HT-29 (cell line): ENCODE measurements around the gene C16orf92. TPM values are rescaled to one million over a fixed set of nuclear protein-coding genes. Genes with fewer than 3 reads are reported as not detected.
A peak's percentile ranks its signal among the peaks of the same experiment; 100 is the strongest.

Experiments
- DNase-seq: peaks from one replicate; pipeline ENCODE4 v3.0.0-alpha.2; 2015; ENCODE audit warnings: low spot score
- total RNA-seq: library from RNA; depleted of rRNA; stranded (reverse); fragments of >200 nt; shearing (Covaris generic); gene quantifications from 2 replicates; pipeline ENCODE4 v1.2.3, GENCODE V29; 2014; rRNA removed

Gene C16orf92
- total RNA-seq: not detected in 2 replicates

GRCh38 chr16:30022887-30023286 lies at the start of gene C16orf92:
TSS of gene C16orf92 (plus strand) at chr16:30023198. CDS start at chr16:30023341, 143 bp downstream.
- DNase-seq: no peak

- DNase-seq: peak; percentile 97
Measured at GRCh38 chr16:29973384-29974246, 49.4 kb upstream of the C16orf92 start, which contains the start of gene TAOK2. TSS of gene TAOK2 (plus strand) at chr16:29973868. CDS start at chr16:29977773, 3,905 bp downstream.

- no peak for DNase-seq
Measured at GRCh38 chr16:29974291-29975133, 48.5 kb upstream of the C16orf92 start.

- no peak for DNase-seq
Measured at GRCh38 chr16:29975134-29975538, 47.9 kb upstream of the C16orf92 start.

- no peak for DNase-seq
Measured at GRCh38 chr16:29975811-29976511, 47.0 kb upstream of the C16orf92 start.

GRCh38 chr16:29977063-29977825 lies 45.8 kb upstream of the C16orf92 start:
- no peak for DNase-seq

- DNase-seq: no peak
Measured at GRCh38 chr16:29978081-29978480, 44.9 kb upstream of the C16orf92 start.

GRCh38 chr16:29978564-29979270 lies 44.3 kb upstream of the C16orf92 start:
- no peak for DNase-seq

GRCh38 chr16:29982560-29983419 lies 40.2 kb upstream of the C16orf92 start:
- no peak for DNase-seq

- DNase-seq: no peak
Measured at GRCh38 chr16:29983420-29984136, 39.4 kb upstream of the C16orf92 start.

GRCh38 chr16:29984137-29984763 lies 38.7 kb upstream of the C16orf92 start:
- no peak for DNase-seq

GRCh38 chr16:29984764-29985147 lies 38.2 kb upstream of the C16orf92 start:
- DNase-seq: no peak

GRCh38 chr16:29985271-29985811 lies 37.7 kb upstream of the C16orf92 start:
- no peak for DNase-seq

GRCh38 chr16:29986231-29986630 lies 36.8 kb upstream of the C16orf92 start:
- DNase-seq: no peak

- no peak for DNase-seq
Measured at GRCh38 chr16:29986931-29987330, 36.1 kb upstream of the C16orf92 start.

GRCh38 chr16:29987371-29988085 lies 35.5 kb upstream of the C16orf92 start:
- no peak for DNase-seq
